ENCODE measurements around the gene RNASE13.

Gene RNASE13

GRCh38 chr14:21018781-21019180 lies 15.8 kb downstream of the RNASE13 start:
- Histone ChIP-seq H3K4me3 (ENCODE audit: low read depth, low read length) (no peak overlapping the region), H3K27me3 (replicated peaks) (peaks cover 13% of the 10 kb centered on the region), H3K36me3 (replicated peaks) (no peaks in the 10 kb centered on the region), H3K27ac (no peak overlapping the region)
- no peak for DNase-seq
- TF ChIP-seq CTCF (IDR thresholded peaks at IDR 0.05; ENCODE audit: low read depth, low read length, missing control alignments) = no peak
- in situ Hi-C loops (cut with HindIII; ENCODE audit: low pct_ligation_motif_present, low sequenced_read_pairs) = no loop called here

GRCh38 chr14:21018286-21018685 lies 16.3 kb downstream of the RNASE13 start:
- DNase-seq = no peak
- Histone ChIP-seq H3K36me3 (replicated peaks) (no peaks in the 10 kb centered on the region), H3K27me3 (replicated peaks) (peaks cover 8% of the 10 kb centered on the region), H3K27ac (no peak overlapping the region), H3K4me3 (ENCODE audit: low read depth, low read length) (no peak overlapping the region)
- no peak for TF ChIP-seq CTCF (IDR thresholded peaks at IDR 0.05; ENCODE audit: low read depth, low read length, missing control alignments)
- in situ Hi-C loops (cut with HindIII; ENCODE audit: low pct_ligation_motif_present, low sequenced_read_pairs) = no loop called here

GRCh38 chr14:21017528-21018245 lies 16.9 kb downstream of the RNASE13 start:
- Histone ChIP-seq H3K36me3 (replicated peaks) (no peaks in the 10 kb centered on the region), H3K27me3 (replicated peaks) (peaks cover 7% of the 10 kb centered on the region), H3K27ac (no peak overlapping the region), H3K4me3 (ENCODE audit: low read depth, low read length) (no peak overlapping the region)
- no peak for DNase-seq
- TF ChIP-seq CTCF (IDR thresholded peaks at IDR 0.05; ENCODE audit: low read depth, low read length, missing control alignments) = no peak
- in situ Hi-C loops (cut with HindIII; ENCODE audit: low pct_ligation_motif_present, low sequenced_read_pairs) = no loop called here

- peaks cover 2% of the 10 kb centered on the region for H3K27me3 ChIP-seq (replicated peaks)
These were observed 18.0 kb downstream of the RNASE13 start for GRCh38 chr14:21016413-21017190.

GRCh38 chr14:21015312-21015711 lies 19.3 kb downstream of the RNASE13 start:
- Histone ChIP-seq H3K27ac (no peak overlapping the region), H3K27me3 (replicated peaks) (no peaks in the 10 kb centered on the region), H3K4me3 (ENCODE audit: low read depth, low read length) (no peak overlapping the region), H3K36me3 (replicated peaks) (no peaks in the 10 kb centered on the region)
- TF ChIP-seq CTCF (IDR thresholded peaks at IDR 0.05; ENCODE audit: low read depth, low read length, missing control alignments) = no peak
- DNase-seq = no peak
- in situ Hi-C loops (cut with HindIII; ENCODE audit: low pct_ligation_motif_present, low sequenced_read_pairs) = no loop called here

More at GRCh38 chr14:21016413-21017190, 18.0 kb downstream of the RNASE13 start:
- DNase-seq = no peak
- Histone ChIP-seq H3K27ac (no peak overlapping the region), H3K4me3 (ENCODE audit: low read depth, low read length) (no peak overlapping the region), H3K36me3 (replicated peaks) (no peaks in the 10 kb centered on the region)
- no peak for TF ChIP-seq CTCF (IDR thresholded peaks at IDR 0.05; ENCODE audit: low read depth, low read length, missing control alignments)
- in situ Hi-C loops (cut with HindIII; ENCODE audit: low pct_ligation_motif_present, low sequenced_read_pairs) = no loop called here

Measured in brain microvascular endothelial cell (primary cell).